MM.1S (cell line): ENCODE results near the gene GNS.

ENCODE experiments used
- EZH2 ChIP-seq: fragments of 300-600 bp; sonication (generic); optimal IDR thresholded peaks from 2 replicates; pipeline ENCODE3; 2017; ENCODE audit warnings: low read depth, mild to moderate bottlenecking, antibody characterized with exemption, low read length, mixed read lengths
- TF ChIP-seq, protein P1 (sequence below): fragments of 300-600 bp; sonication (generic); IDR thresholded peaks from 2 replicates; pipeline ENCODE4 v1.5.1; 2016; ENCODE audit warnings: antibody characterized with exemption, low read length, mixed read lengths

DNA sequence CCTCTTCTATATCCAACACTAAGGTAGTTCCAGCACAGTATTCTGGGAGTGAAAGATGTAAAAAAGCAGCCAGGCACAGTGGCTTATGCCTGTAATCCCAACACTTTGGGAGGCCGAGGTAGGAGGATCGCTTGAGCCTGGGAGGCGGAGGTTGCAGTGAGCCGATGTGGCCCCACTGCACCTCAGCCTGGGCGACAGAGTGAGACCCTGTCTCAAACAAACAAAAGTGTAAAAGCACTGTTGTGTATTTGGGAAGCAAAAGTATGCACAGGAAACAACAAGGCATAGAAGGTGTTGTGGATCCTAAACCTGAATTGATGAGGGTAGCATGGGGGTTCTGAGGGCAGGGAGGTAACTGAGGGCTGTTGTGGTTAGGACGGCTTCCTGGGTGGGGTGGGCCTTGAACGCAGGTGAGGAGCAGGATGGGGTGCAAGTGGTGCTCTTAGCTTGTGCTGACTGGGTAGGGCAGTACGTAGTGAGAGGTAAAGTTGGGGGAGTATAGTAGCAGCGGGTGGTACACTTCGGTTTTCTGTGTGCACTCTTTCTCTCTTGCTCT lies 84.8 kb downstream of the GNS start:
- TF ChIP-seq, protein P1, sequence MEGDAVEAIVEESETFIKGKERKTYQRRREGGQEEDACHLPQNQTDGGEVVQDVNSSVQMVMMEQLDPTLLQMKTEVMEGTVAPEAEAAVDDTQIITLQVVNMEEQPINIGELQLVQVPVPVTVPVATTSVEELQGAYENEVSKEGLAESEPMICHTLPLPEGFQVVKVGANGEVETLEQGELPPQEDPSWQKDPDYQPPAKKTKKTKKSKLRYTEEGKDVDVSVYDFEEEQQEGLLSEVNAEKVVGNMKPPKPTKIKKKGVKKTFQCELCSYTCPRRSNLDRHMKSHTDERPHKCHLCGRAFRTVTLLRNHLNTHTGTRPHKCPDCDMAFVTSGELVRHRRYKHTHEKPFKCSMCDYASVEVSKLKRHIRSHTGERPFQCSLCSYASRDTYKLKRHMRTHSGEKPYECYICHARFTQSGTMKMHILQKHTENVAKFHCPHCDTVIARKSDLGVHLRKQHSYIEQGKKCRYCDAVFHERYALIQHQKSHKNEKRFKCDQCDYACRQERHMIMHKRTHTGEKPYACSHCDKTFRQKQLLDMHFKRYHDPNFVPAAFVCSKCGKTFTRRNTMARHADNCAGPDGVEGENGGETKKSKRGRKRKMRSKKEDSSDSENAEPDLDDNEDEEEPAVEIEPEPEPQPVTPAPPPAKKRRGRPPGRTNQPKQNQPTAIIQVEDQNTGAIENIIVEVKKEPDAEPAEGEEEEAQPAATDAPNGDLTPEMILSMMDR, result no peak
- TF ChIP-seq EZH2, result no peak
